Measurements from ENCODE around the gene TMEM236.

- no peak for TF ChIP-seq CTCF (IDR thresholded peaks at IDR 0.05)
- no peak for TF ChIP-seq POLR2A (IDR thresholded peaks at IDR 0.05)
Observed at GRCh38 chr10:17736223-17736622, 15.8 kb upstream of the TMEM236 start.

Measured in lower leg skin (tissue), 3 donors.